ENCODE data around the gene PIGP. TPM values are rescaled to one million over a fixed set of nuclear protein-coding genes. Genes with fewer than 3 reads are reported as not detected.
"Not testable (repeated sequence)": the region's sequence is repeated elsewhere in the genome, so short reads cannot be mapped to it uniquely, and the experiment has no call there.

PIGP gene
- total RNA-seq, 2 donors from 2014 or later = 15.0 to 17.0 TPM

GRCh38 chr21:37055271-37055855 lies 17.5 kb downstream of the PIGP start:
- Mint-ChIP-seq H3K27ac (no peak overlapping the region), H3K9me3 (peaks cover 0 to 2% of the 10 kb centered on the region in 2 donors), H3K36me3 (ENCODE audit: insufficient read depth in 2 of 2) (no peaks in the 10 kb centered on the region), H3K27me3 (ENCODE audit: low read depth) (no peaks in the 10 kb centered on the region), H3K4me3 (no peak overlapping the region), H3K4me1 (ENCODE audit: low read depth) (peaks cover 5% of the 10 kb centered on the region)
- ATAC-seq (replicated peaks in 1 of 2) (no peak), DNase-seq (no peak)

- H3K27me3 Mint-ChIP-seq (ENCODE audit: low read depth); H3K27ac Mint-ChIP-seq; H3K4me3 Mint-ChIP-seq; H3K36me3 Mint-ChIP-seq (ENCODE audit: insufficient read depth in 2 of 2); H3K4me1 Mint-ChIP-seq (ENCODE audit: low read depth); DNase-seq; ATAC-seq (replicated peaks in 1 of 2); H3K9me3 Mint-ChIP-seq: not testable (repeated sequence)
Observed at GRCh38 chr21:37049741-37050140, 23.1 kb downstream of the PIGP start.

GRCh38 chr21:37047079-37047478 lies 25.8 kb downstream of the PIGP start:
- H3K27ac Mint-ChIP-seq = no peak overlapping the region
- no peak for ATAC-seq (replicated peaks in 1 of 2)
- H3K27me3 Mint-ChIP-seq (ENCODE audit: low read depth) = no peaks in the 10 kb centered on the region
- H3K4me1 Mint-ChIP-seq (ENCODE audit: low read depth) = peaks cover 7% of the 10 kb centered on the region
- no peaks in the 10 kb centered on the region for H3K36me3 Mint-ChIP-seq (ENCODE audit: insufficient read depth in 2 of 2)
- no peaks in the 10 kb centered on the region for H3K9me3 Mint-ChIP-seq
- H3K4me3 Mint-ChIP-seq = no peak overlapping the region
- no peak for DNase-seq

GRCh38 chr21:37045556-37045955 lies 27.3 kb downstream of the PIGP start:
- H3K27me3 Mint-ChIP-seq (ENCODE audit: low read depth) = no peaks in the 10 kb centered on the region
- no peaks in the 10 kb centered on the region for H3K36me3 Mint-ChIP-seq (ENCODE audit: insufficient read depth in 2 of 2)
- H3K27ac Mint-ChIP-seq = no peak overlapping the region
- H3K9me3 Mint-ChIP-seq = no peaks in the 10 kb centered on the region
- ATAC-seq (replicated peaks in 1 of 2) = no peak
- no peak for DNase-seq
- H3K4me1 Mint-ChIP-seq (ENCODE audit: low read depth) = peaks cover 7% of the 10 kb centered on the region
- H3K4me3 Mint-ChIP-seq = no peak overlapping the region

GRCh38 chr21:37045149-37045548 lies 27.7 kb downstream of the PIGP start:
- H3K27ac Mint-ChIP-seq = no peak overlapping the region
- no peaks in the 10 kb centered on the region for H3K36me3 Mint-ChIP-seq (ENCODE audit: insufficient read depth in 2 of 2)
- no peaks in the 10 kb centered on the region for H3K27me3 Mint-ChIP-seq (ENCODE audit: low read depth)
- peaks cover 7% of the 10 kb centered on the region for H3K4me1 Mint-ChIP-seq (ENCODE audit: low read depth)
- no peak for ATAC-seq (replicated peaks in 1 of 2)
- H3K4me3 Mint-ChIP-seq = no peak overlapping the region
- no peak for DNase-seq
- no peaks in the 10 kb centered on the region for H3K9me3 Mint-ChIP-seq

- Mint-ChIP-seq H3K4me3 (no peak overlapping the region), H3K4me1 (ENCODE audit: low read depth) (peaks cover 7% of the 10 kb centered on the region), H3K27me3 (ENCODE audit: low read depth) (no peaks in the 10 kb centered on the region), H3K36me3 (ENCODE audit: insufficient read depth in 2 of 2) (no peaks in the 10 kb centered on the region), H3K9me3 (no peaks in the 10 kb centered on the region), H3K27ac (no peak overlapping the region)
- DNase-seq = no peak
- ATAC-seq (replicated peaks in 1 of 2) = no peak
Observed at GRCh38 chr21:37044643-37045042, 28.2 kb downstream of the PIGP start.

GRCh38 chr21:37043818-37044217 lies 29.1 kb downstream of the PIGP start:
- Mint-ChIP-seq H3K27me3 (ENCODE audit: low read depth) (no peaks in the 10 kb centered on the region), H3K36me3 (ENCODE audit: insufficient read depth in 2 of 2) (no peaks in the 10 kb centered on the region), H3K27ac (no peak overlapping the region), H3K4me3 (no peak overlapping the region), H3K9me3 (no peaks in the 10 kb centered on the region), H3K4me1 (ENCODE audit: low read depth) (peaks cover 7% of the 10 kb centered on the region)
- DNase-seq (no peak), ATAC-seq (replicated peaks in 1 of 2) (no peak)

GRCh38 chr21:37041706-37042271 lies 31.1 kb downstream of the PIGP start:
- Mint-ChIP-seq H3K4me1 (ENCODE audit: low read depth) (peaks cover 7% of the 10 kb centered on the region), H3K36me3 (ENCODE audit: insufficient read depth in 2 of 2) (no peaks in the 10 kb centered on the region), H3K4me3 (no peak overlapping the region), H3K27me3 (ENCODE audit: low read depth) (no peaks in the 10 kb centered on the region), H3K27ac (no peak overlapping the region), H3K9me3 (no peaks in the 10 kb centered on the region)
- ATAC-seq (replicated peaks in 1 of 2) (no peak), DNase-seq (no peak)

- ATAC-seq (replicated peaks in 1 of 2) = no peak
- no peak overlapping the region for H3K27ac Mint-ChIP-seq
- no peak for DNase-seq
- peaks cover 7% of the 10 kb centered on the region for H3K4me1 Mint-ChIP-seq (ENCODE audit: low read depth)
- H3K4me3 Mint-ChIP-seq = no peak overlapping the region
- no peaks in the 10 kb centered on the region for H3K27me3 Mint-ChIP-seq (ENCODE audit: low read depth)
- H3K9me3 Mint-ChIP-seq = no peaks in the 10 kb centered on the region
- H3K36me3 Mint-ChIP-seq (ENCODE audit: insufficient read depth in 2 of 2) = no peaks in the 10 kb centered on the region
Observed at GRCh38 chr21:37040212-37040611, 32.7 kb downstream of the PIGP start.

- Mint-ChIP-seq H3K4me1 (ENCODE audit: low read depth) (peaks cover under 1% of the 10 kb centered on the region), H3K27me3 (ENCODE audit: low read depth) (no peaks in the 10 kb centered on the region), H3K9me3 (no peaks in the 10 kb centered on the region), H3K36me3 (ENCODE audit: insufficient read depth in 2 of 2) (no peaks in the 10 kb centered on the region), H3K27ac (no peak overlapping the region), H3K4me3 (no peak overlapping the region)
- DNase-seq (no peak), ATAC-seq (replicated peaks in 1 of 2) (no peak)
Observed at GRCh38 chr21:37039411-37040075, 33.3 kb downstream of the PIGP start.

GRCh38 chr21:37036177-37036576 lies 36.7 kb downstream of the PIGP start:
- ATAC-seq (replicated peaks in 1 of 2) (no peak), DNase-seq (no peak)
- no peak overlapping the region for H3K27ac Mint-ChIP-seq
- H3K9me3 Mint-ChIP-seq = no peaks in the 10 kb centered on the region
- peaks cover 6% of the 10 kb centered on the region for H3K4me1 Mint-ChIP-seq (ENCODE audit: low read depth)
- no peaks in the 10 kb centered on the region for H3K36me3 Mint-ChIP-seq (ENCODE audit: insufficient read depth in 2 of 2)
- H3K27me3 Mint-ChIP-seq (ENCODE audit: low read depth) = no peaks in the 10 kb centered on the region
- H3K4me3 Mint-ChIP-seq = no peak overlapping the region

GRCh38 chr21:37034394-37034793 lies 38.5 kb downstream of the PIGP start:
- H3K27me3 Mint-ChIP-seq (ENCODE audit: low read depth); ATAC-seq (replicated peaks in 1 of 2); H3K4me1 Mint-ChIP-seq (ENCODE audit: low read depth); H3K4me3 Mint-ChIP-seq; H3K9me3 Mint-ChIP-seq; DNase-seq; H3K27ac Mint-ChIP-seq; H3K36me3 Mint-ChIP-seq (ENCODE audit: insufficient read depth in 2 of 2): not testable (repeated sequence)

- ATAC-seq (replicated peaks in 1 of 2) (peak in 1 of 2 donors; percentile 44), DNase-seq (no peak)
- H3K27ac Mint-ChIP-seq = no peak overlapping the region
- no peaks in the 10 kb centered on the region for H3K27me3 Mint-ChIP-seq (ENCODE audit: low read depth)
- H3K4me1 Mint-ChIP-seq (ENCODE audit: low read depth) = peaks cover 6% of the 10 kb centered on the region
- no peak overlapping the region for H3K4me3 Mint-ChIP-seq
- no peaks in the 10 kb centered on the region for H3K36me3 Mint-ChIP-seq (ENCODE audit: insufficient read depth in 2 of 2)
- H3K9me3 Mint-ChIP-seq = no peaks in the 10 kb centered on the region
Observed at GRCh38 chr21:37032877-37033471, 39.9 kb downstream of the PIGP start.
